Dendritic cell treated with granulocyte-macrophage colony-stimulating factor and Interleukin-4, amounts not matched to agents 40 ng/mL and 50 ng/mL, for 4 days (primary cell): ENCODE results near the gene ENOX2.

ENCODE experiments used
- H3K27ac Mint-ChIP-seq: one replicate; pipeline ENCODE4 v1.8.0; 2022; ENCODE audit warnings: mild to moderate bottlenecking, mixed read lengths
- H3K27me3 Mint-ChIP-seq: one replicate; pipeline ENCODE4 v1.8.0; 2022; ENCODE audit warnings: mild to moderate bottlenecking, mixed read lengths
- H3K36me3 Mint-ChIP-seq: one replicate; pipeline ENCODE4 v1.8.0; 2022; ENCODE audit warnings: low read depth, mixed read lengths
- H3K4me1 Mint-ChIP-seq: one replicate; pipeline ENCODE4 v1.8.0; 2022; ENCODE audit warnings: low read depth, mixed read lengths
- H3K4me3 Mint-ChIP-seq: one replicate; pipeline ENCODE4 v1.8.0; 2022; ENCODE audit warnings: mild to moderate bottlenecking, moderate library complexity, mixed read lengths
- H3K9me3 Mint-ChIP-seq: one replicate; pipeline ENCODE4 v1.8.0; 2022; ENCODE audit warnings: mixed read lengths
- intact Hi-C: fragments of 100-400 bp; cut with micrococcal nuclease; formaldehyde crosslinking; loops from one replicate; pipeline ENCODE4 v1.15.0; 2022

ENOX2 gene

DNA sequence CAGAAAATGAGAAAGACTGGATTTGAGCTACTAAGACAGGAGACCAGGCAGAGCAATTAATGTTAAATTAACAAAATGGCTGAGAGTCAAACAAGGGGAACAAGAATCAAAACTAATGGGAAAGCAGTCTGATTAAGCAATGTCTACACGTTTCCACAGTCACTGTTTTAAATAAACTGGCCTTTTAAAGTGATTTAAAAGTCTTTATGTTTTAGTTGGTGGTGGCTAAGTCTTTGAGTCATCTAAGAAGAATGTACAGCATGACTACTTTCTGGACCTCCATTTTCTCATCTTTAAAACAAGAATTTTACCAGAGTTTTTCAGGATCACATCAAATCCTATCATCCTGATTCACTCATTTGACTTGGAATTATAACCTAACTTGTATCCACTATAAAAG lies 233.8 kb downstream of the ENOX2 start:
- Mint-ChIP-seq H3K36me3 (peaks cover 67% of the 10 kb centered on the region), H3K27me3 (no peaks in the 10 kb centered on the region), H3K4me3 (no peak overlapping the region), H3K9me3 (no peaks in the 10 kb centered on the region), H3K27ac (no peak overlapping the region), H3K4me1 (no peaks in the 10 kb centered on the region)
- intact Hi-C loops = no loop called here

- intact Hi-C loops = no loop called here
- Mint-ChIP-seq H3K36me3 (peaks cover 56% of the 10 kb centered on the region), H3K9me3 (no peaks in the 10 kb centered on the region), H3K27me3 (no peaks in the 10 kb centered on the region), H3K27ac (no peak overlapping the region), H3K4me1 (no peaks in the 10 kb centered on the region), H3K4me3 (no peak overlapping the region)
Observed at GRCh38 chrX:130665263-130665662, 237.7 kb downstream of the ENOX2 start.

DNA sequence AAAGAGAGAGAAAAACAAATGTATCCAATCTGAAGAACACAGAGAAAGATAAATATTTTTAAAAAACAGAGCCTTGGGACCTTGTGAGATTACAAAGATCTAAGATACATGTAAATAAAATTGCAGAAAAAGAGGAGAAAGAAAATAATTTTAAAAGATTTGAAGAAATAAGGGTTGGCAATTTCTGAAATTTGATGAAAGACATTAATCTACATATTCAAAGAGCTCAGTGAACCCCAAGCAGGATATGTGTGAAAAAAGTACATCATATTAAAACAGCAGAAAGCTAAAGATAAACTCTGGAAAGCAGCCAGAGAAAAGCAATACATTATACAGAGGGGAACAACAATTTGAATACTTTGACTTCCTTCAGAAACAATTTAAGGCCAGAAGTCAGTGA lies 244.7 kb downstream of the ENOX2 start:
- H3K27me3 Mint-ChIP-seq = no peaks in the 10 kb centered on the region
- no peak overlapping the region for H3K27ac Mint-ChIP-seq
- H3K4me3 Mint-ChIP-seq = no peak overlapping the region
- intact Hi-C loops = no loop called here
- no peaks in the 10 kb centered on the region for H3K4me1 Mint-ChIP-seq
- peaks cover 7% of the 10 kb centered on the region for H3K36me3 Mint-ChIP-seq
- no peaks in the 10 kb centered on the region for H3K9me3 Mint-ChIP-seq

GRCh38 chrX:130654409-130654950 lies 248.5 kb downstream of the ENOX2 start:
- intact Hi-C loops = no loop called here
- Mint-ChIP-seq H3K4me3 (no peak overlapping the region), H3K36me3 (no peaks in the 10 kb centered on the region), H3K27ac (no peak overlapping the region), H3K27me3 (no peaks in the 10 kb centered on the region), H3K4me1 (no peaks in the 10 kb centered on the region), H3K9me3 (no peaks in the 10 kb centered on the region)

GRCh38 chrX:130652824-130653578 lies 250.0 kb downstream of the ENOX2 start:
- Mint-ChIP-seq H3K27me3 (no peaks in the 10 kb centered on the region), H3K4me1 (no peaks in the 10 kb centered on the region), H3K36me3 (no peaks in the 10 kb centered on the region), H3K4me3 (no peak overlapping the region), H3K9me3 (no peaks in the 10 kb centered on the region), H3K27ac (no peak overlapping the region)
- intact Hi-C loops = no loop called here

DNA sequence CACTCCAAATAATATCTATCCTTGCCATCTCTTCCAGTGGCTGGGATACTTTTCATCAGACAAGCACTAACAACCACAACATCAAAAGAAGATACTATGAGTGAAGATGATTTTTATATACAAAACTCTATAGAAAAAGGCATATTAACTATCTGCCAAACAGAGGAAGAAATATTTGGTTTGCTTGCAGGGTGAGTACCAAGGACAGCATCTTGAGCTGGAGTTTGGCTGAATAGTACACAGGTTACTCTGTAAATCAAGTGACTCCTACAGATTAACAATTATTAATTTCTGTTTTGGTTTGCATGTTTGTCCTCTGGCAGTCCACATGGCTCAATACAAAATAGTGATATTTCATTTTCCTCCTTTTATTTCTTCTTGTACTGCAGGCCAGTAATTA lies 253.3 kb downstream of the ENOX2 start:
- H3K27me3 Mint-ChIP-seq = no peaks in the 10 kb centered on the region
- no peaks in the 10 kb centered on the region for H3K4me1 Mint-ChIP-seq
- H3K9me3 Mint-ChIP-seq = no peaks in the 10 kb centered on the region
- H3K27ac Mint-ChIP-seq = no peak overlapping the region
- H3K36me3 Mint-ChIP-seq = peaks cover 11% of the 10 kb centered on the region
- H3K4me3 Mint-ChIP-seq = no peak overlapping the region
- intact Hi-C loops = no loop called here

- H3K36me3 Mint-ChIP-seq = peaks cover 11% of the 10 kb centered on the region
- no peak overlapping the region for H3K4me3 Mint-ChIP-seq
- H3K4me1 Mint-ChIP-seq = no peaks in the 10 kb centered on the region
- H3K9me3 Mint-ChIP-seq = no peaks in the 10 kb centered on the region
- H3K27ac Mint-ChIP-seq = no peak overlapping the region
- H3K27me3 Mint-ChIP-seq = no peaks in the 10 kb centered on the region
- intact Hi-C loops = no loop called here
Observed at GRCh38 chrX:130647468-130647867, 255.5 kb downstream of the ENOX2 start.

GRCh38 chrX:130645955-130646583 lies 256.9 kb downstream of the ENOX2 start:
- Mint-ChIP-seq H3K27me3 (no peaks in the 10 kb centered on the region), H3K27ac (no peak overlapping the region), H3K9me3 (no peaks in the 10 kb centered on the region), H3K36me3 (peaks cover 12% of the 10 kb centered on the region), H3K4me3 (no peak overlapping the region), H3K4me1 (no peaks in the 10 kb centered on the region)
- intact Hi-C loops = no loop called here

- H3K27ac Mint-ChIP-seq = no peak overlapping the region
- H3K4me3 Mint-ChIP-seq = no peak overlapping the region
- H3K36me3 Mint-ChIP-seq = peaks cover 11% of the 10 kb centered on the region
- intact Hi-C loops = no loop called here
- H3K9me3 Mint-ChIP-seq = no peaks in the 10 kb centered on the region
- H3K27me3 Mint-ChIP-seq = no peaks in the 10 kb centered on the region
- H3K4me1 Mint-ChIP-seq = no peaks in the 10 kb centered on the region
Observed at GRCh38 chrX:130637591-130637990, 265.4 kb downstream of the ENOX2 start.

GRCh38 chrX:130636277-130636676 lies 266.7 kb downstream of the ENOX2 start:
- intact Hi-C loops = no loop called here
- Mint-ChIP-seq H3K27ac (no peak overlapping the region), H3K27me3 (no peaks in the 10 kb centered on the region), H3K36me3 (peaks cover 16% of the 10 kb centered on the region), H3K9me3 (no peaks in the 10 kb centered on the region), H3K4me1 (no peaks in the 10 kb centered on the region), H3K4me3 (no peak overlapping the region)

- Mint-ChIP-seq H3K27me3 (no peaks in the 10 kb centered on the region), H3K9me3 (no peaks in the 10 kb centered on the region), H3K4me1 (no peaks in the 10 kb centered on the region), H3K4me3 (no peak overlapping the region), H3K27ac (no peak overlapping the region), H3K36me3 (peaks cover 17% of the 10 kb centered on the region)
- intact Hi-C loops = no loop called here
Observed at GRCh38 chrX:130631011-130631410, 272.0 kb downstream of the ENOX2 start.

DNA sequence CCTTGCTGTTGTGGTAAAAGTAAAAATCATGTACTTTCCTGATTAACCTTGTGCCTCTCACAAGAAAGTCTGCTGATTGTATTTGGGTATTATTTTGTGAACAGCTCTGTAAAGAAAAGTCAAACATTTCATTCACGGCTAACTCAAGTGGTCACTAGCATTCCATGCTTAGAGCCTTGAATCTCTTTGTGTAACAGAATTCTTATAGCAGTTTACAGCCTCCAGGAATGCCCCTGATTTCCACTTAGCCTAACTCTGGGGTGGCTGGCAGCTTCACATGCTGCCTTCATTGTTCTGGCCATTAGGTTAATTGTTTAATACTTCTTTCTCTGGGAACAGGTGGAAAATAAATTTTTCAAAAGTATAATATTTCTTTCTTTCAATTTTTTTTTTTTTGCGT lies 274.5 kb downstream of the ENOX2 start:
- intact Hi-C loops = no loop called here
- H3K36me3 Mint-ChIP-seq = peaks cover 22% of the 10 kb centered on the region

DNA sequence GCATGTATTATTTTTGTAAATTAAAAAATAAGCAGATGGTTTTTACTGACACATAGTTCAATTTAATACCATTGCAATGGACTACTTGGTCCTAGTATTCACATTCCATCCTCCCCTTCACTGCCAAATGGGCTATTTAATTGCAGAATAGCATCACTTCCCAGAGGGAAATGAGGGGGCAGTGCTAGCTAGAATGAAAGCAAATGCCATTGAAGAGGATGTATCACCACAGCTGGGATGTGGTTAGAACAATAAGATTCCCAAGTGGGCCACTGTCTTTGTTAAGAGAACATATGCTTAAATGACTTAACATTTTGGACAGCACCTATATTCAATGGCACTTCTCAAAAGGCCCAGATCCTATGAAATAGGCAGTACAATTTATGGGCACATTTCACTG lies 276.5 kb downstream of the ENOX2 start:
- Mint-ChIP-seq H3K27me3 (no peaks in the 10 kb centered on the region), H3K27ac (no peak overlapping the region), H3K36me3 (peaks cover 16% of the 10 kb centered on the region), H3K4me1 (no peaks in the 10 kb centered on the region), H3K9me3 (no peaks in the 10 kb centered on the region), H3K4me3 (no peak overlapping the region)
- intact Hi-C loops = no loop called here

More for the DNA sequence above, 274.5 kb downstream of the ENOX2 start:
- Mint-ChIP-seq H3K27ac (no peak overlapping the region), H3K4me3 (no peak overlapping the region), H3K9me3 (no peaks in the 10 kb centered on the region), H3K27me3 (no peaks in the 10 kb centered on the region), H3K4me1 (no peaks in the 10 kb centered on the region)

DNA sequence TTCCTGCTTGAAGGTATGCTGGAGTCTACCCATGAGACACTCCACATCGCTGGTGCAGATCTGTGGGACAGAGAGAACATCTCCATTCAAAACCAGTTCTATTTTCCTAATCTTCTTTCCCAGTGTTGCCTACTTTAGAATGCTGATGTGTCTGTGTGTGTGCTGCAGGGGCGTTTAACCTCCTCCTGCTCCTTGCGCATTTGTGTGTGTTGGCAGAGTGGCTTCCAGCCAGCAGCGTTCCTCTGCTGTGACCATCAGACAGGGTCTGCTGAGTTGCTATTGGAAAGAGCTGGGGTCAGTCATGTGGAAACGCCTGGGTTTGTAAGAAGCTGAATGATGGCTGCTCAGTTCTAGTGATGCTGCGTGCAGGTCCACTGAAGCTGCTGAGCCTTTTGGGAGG lies 277.6 kb downstream of the ENOX2 start:
- Mint-ChIP-seq H3K27ac (no peak overlapping the region), H3K27me3 (no peaks in the 10 kb centered on the region), H3K36me3 (peaks cover 16% of the 10 kb centered on the region), H3K4me1 (no peaks in the 10 kb centered on the region), H3K4me3 (no peak overlapping the region), H3K9me3 (no peaks in the 10 kb centered on the region)
- intact Hi-C loops = no loop called here
